GM19023 (cell line): Measurements from ENCODE around the gene CLEC4E.
"Not testable (repeated sequence)": the region's sequence is repeated elsewhere in the genome, so short reads cannot be mapped to it uniquely, and the experiment has no call there.

Experiments used
- ATAC-seq: cut with Tn5 transposase; IDR thresholded peaks from one replicate; pipeline ENCODE4 v1.9.1; 2021; ENCODE audit warnings: mild to moderate bottlenecking, moderate library complexity; ENCODE audit not compliant: unreplicated experiment

CLEC4E gene, protein sequence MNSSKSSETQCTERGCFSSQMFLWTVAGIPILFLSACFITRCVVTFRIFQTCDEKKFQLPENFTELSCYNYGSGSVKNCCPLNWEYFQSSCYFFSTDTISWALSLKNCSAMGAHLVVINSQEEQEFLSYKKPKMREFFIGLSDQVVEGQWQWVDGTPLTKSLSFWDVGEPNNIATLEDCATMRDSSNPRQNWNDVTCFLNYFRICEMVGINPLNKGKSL

DNA sequence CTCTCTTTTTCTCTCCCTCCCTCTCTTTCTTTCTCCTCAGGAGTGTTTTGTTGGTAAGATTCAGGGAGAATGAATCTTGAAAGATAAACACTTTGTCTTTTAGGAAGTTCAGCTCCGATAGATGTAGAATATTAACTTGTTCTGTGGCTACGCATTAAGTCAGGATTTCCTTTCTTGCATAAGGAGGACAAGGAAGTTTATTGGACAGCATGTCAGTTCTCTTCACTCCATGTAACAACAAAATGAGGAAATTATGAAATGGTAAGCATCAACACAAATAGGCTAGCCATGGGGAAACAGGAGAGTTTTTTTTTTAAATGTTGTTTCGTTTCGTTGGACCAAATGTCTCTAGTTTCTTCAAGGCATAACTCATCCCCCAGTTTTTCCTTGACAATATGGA, at the start of gene CLEC4E:
TSS of gene CLEC4E (minus strand) at position 75 of the 400 bp plus-strand sequence. CDS start 108 bp downstream, outside the sequence.
- ATAC-seq = not testable (repeated sequence)

DNA sequence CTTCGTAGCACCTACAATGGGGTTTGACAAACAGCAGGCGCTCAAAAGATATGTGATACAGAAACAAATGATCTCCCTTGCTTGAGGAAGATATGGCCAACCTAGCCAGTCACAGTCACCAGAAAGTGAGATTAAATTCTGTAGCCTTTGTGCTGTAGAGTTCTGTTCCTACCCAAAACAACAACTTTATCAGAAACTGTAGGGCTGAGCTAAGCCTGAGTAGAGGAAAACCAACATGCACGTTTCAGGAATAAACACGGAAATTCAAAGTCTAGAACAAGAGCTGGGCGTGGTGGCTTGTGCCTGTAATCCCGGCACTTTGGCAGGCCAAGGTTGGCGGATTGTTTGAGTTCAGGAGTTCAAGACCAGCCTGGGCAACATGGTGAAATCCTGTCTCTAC, 49.0 kb upstream of the CLEC4E start:
- ATAC-seq = no peak

DNA sequence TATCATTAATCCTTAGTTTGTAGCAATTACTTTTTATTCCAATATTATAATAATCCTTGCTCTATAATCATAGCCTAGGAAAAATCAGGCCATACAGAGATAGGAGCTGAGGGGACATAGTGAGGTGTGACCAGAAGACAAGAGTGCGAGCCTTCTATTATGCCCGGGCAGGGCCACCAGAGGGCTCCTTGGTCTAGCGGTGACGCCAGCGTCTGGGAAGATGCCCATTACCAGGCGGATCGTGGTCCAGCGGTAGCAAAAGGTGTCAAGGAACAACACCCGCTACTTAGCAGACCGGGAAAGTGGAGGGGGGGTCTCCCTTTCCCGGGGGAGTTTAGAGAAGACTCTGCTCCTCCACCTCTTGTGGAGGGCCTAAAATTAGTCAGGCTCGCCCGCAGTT, 43.8 kb upstream of the CLEC4E start:
- ATAC-seq = not testable (repeated sequence)

DNA sequence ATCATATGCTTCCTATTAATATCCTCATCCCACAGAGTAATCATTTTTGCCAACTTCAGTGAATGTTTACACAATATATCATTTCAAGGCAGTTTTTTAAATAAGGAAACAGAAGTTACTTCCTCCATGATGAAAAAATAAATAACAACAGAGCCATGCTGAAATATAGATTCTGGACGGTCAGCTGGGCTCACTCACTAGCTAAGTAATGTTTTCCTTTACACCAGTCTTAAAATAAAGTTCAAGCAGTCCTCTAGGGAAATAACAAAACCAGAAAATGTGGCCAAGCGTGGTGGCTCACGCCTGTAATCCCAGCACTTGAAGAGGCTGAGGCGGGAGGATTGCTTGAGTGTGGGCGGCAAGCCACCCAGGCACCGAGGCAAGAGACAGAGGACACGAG, 43.3 kb upstream of the CLEC4E start:
- ATAC-seq = no peak

DNA sequence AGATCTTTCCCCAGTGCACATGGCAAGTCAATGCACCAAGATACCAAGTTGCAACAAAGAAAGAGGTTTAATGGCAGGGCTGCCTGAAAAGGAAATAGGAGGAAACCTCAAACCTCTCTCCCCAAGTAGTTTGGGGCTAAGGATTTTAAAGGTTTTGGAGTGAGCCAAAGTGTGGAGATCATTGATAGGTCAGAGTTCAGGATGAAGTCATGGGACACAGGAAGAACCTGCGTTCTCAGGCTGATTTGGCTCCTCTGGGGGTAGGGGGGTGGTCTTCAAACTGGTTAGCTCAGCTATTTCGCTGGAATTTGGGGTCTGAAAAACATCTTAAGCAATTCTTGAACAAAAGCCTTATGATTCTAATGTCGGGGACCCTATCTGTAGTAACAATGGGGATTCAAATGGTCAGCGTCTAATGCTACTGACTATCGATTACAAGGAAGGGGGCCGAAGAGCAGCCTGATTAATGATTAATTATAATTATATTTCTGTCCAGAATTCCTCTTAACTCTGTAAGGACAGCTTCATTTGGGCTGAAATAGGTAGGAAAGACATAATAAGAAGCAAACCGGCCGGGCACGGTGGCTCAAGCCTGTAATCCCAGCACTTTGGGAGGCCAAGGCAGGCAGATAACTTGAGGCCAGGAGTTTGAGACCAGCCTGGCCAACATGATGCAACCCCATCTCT, 40.5 kb upstream of the CLEC4E start:
- ATAC-seq = no peak

DNA sequence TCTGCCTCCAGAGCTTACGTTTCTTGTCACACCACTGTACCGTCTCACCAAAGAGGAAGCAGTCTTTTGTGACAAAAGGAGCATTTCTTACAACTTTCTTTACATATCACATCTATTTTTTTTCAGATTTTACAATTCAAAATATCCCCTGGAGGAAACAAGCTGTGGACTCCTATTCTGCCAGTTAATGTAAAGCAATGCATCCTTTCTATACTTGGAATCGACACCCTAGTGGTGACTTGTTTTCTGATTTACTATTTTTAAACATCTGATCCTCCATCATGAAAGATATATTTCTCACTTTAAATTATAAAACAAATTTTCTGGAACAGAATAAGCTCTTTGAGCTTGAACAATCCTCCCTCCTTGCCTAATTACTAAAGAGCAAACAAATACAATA, 37.2 kb upstream of the CLEC4E start:
- no peak for ATAC-seq

DNA sequence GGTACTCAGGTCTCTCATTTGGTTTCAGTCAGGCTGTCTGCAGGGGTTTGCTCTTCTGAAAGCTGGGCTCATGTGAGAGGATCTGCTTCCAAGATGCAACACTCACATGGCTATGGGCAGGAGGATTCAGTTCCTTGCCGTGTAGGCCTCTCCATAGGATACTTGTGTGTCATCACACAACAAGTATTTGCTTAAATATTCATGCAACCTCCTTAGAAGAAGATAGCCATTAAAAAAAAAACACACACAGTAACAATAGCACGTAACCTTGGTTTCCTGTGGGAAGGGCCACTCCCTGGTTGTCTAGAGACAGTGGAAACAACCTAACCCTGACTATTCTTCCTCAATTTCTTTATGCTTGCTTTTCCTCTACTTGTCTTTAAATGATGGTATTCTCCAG, 31.8 kb upstream of the CLEC4E start:
- ATAC-seq = no peak

DNA sequence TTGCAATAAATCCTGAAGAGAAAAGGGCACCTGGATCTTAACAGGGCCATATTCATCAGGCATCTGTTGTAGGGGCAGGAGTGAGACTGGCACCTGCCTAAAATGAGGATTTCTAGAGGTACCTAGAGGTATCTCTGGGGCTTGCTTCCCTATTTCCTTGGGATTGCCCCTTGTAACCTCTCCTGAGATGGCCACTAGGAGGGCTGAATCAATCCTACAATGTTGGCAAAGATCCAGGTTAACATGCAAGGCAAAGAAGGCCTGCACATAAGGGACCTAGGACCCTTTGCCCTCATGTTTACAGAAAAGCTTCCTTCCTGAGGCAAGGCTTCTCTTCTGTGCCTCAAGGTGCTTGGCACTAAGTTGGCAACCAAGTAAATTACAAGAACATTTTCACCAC, 25.8 kb upstream of the CLEC4E start:
- no peak for ATAC-seq

DNA sequence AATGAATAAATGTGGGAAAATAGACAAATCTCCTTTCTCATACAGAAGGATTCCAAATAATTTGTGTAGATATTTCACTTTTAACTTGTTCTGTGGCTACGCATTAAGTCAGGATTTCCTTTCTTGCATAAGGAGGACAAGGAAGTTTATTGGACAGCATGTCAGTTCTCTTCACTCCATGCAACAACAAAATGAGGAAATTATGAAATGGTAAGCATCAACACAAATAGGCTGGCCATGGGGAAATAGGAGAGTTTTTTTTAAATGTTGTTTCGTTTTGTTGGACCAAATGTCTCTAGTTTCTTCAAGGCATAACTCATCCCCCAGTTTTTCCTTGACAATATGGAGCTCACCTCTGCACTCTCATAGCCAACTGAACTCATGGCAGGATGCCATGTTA, 25.3 kb upstream of the CLEC4E start:
- not testable (repeated sequence) for ATAC-seq

DNA sequence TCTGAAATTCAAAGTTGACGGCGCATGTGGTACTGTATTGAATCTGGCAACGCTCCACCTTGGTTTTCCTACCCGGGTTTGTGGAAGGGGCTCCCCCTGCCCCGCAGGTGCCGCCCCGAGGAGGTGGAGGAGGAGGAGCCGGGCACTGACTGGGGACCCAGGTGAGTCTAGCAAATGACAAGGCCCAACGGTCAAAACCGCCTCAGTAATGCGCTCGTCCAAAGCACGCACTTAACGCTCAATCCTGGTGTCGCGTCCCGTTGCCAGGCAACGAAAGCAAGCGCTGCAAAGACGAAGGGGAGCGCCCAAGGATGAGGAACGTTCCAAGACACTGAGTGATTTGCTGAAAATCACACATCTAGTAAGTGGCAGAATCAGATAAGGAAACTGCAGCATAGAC, 24.0 kb upstream of the CLEC4E start:
- no peak for ATAC-seq

DNA sequence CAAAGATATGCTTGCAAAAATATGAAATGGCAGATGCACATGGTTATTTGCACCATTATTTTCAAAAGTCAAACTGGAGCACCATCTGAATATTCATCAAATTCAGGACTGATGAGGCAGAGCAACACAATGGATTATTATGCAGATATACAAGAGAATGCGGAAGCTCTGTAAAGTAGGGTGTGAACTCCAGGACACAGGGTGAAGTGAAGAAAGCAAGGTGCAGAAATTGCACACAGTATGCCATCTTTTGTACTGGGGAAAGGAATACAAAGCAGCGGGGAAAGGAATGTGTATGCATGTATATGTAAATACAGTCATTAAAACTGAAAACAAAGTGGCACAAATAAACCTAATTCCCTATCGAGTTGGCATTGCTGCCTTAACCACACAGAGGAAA, 22.7 kb upstream of the CLEC4E start:
- no peak for ATAC-seq

DNA sequence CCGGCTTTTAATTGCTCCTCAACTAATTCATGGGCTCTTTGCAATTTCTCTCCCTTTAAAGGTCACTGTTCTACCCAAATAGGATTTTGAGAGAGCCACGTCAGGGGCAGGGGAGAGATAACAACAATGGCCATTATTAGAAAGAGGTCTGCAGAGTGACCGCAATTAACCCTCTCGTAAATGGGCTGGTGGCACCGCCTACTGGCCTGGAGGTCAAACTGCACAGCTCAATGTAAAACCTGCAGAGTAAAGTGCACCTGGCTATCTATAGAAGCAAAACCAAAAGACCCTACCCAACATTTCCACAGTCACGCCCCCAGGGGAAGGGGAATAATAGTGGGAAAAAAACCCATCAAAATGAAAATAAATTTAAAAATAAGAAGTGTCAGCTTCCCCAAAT, 21.6 kb upstream of the CLEC4E start:
- ATAC-seq = no peak

DNA sequence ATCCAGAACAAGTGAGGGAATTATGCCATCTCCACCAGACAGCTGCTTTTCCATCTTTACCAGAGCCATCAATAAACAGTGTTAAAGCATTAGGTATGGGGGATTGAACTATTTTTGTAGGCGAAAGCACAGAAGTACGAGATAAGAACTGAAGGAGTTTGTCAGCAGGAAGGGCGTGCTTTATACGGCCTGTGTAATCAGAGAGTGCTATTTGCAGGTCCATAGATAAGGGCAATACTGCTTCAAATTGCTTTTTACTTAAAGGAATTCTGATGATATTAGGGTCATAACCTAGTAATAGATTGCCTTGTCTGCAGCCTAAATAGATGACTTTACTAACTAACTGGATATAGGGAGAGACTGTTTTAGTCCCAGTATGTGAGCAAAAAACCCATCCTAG, 20.3 kb upstream of the CLEC4E start:
- ATAC-seq = no peak

DNA sequence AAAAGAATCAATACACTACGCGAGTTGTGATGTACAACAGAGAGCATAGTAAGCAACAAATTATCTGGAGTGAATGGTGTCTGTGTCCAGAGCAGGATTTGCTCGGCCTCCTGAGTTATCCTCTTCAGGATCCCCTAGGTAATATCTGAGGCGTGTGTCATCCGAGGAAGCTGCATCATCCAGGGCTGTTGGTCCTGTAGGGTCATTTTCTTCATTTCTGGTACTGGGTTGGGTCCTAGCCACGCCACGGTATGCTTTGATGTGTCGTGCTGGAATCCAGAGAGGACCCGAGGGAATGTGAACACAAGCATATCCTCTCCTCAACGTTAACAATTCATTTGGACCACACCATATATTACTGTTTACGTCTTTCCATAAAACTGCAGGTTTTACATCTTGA, 19.0 kb upstream of the CLEC4E start:
- no peak for ATAC-seq

DNA sequence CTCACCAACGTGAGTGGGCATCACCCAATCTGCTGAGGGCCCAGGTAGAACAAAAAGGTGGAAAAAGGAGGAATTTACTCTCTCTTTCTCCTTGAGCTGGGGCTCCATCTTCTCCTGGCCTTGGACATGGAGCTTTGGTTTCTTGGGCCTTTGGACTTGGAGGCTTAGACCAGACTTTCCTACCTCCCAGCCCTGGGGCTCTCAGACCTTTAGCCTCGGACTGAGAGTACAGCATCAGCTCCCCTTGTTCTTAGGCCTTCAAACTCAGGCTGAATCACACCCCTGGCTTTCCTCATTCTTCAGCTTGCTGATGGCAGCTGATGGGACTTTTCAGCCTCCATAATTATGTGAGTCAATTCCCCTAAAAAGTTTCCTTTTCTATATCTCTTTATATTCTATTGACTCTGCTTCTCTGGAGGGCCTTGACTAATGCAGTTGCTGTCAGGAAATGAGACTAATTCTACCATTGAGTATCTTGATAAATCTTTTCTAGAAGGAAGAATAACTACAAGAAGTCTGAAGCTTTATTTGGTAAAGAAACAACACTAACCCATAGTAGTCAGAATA, 15.9 kb upstream of the CLEC4E start:
- ATAC-seq = no peak

DNA sequence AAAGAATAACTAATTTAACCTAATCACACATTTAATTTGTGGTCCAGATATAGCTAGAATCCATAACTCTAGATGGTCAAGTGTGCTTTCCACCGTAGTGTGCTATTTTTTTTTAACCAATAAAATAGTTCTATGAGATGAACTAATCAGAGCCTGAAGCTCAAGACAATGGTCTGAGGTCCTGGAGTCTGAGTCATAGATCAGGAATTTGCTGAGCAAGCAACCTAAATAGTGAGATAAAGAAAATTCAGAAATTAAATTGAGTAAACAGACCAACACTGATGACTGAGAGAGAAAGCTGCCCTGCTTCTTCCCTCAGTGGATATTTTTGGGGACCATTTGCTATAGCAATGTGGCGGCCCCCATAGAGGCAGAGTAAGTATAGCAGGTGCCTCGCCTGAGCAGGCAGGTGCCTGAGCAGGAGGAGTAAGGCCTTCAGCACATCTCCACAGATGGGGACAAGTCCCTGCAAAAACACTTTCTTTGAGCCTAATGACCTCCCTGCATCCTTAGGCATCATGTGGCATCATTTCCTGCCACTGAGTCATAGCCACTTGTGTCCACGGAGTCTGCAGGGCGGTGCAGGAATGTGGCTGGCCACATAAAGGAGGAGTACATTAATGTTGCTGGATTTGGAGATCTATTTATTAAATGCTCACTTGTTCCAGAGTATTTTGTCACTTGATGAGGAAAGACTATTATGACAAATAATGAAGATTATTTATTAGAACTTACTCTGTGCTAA, 13.9 kb upstream of the CLEC4E start:
- no peak for ATAC-seq

DNA sequence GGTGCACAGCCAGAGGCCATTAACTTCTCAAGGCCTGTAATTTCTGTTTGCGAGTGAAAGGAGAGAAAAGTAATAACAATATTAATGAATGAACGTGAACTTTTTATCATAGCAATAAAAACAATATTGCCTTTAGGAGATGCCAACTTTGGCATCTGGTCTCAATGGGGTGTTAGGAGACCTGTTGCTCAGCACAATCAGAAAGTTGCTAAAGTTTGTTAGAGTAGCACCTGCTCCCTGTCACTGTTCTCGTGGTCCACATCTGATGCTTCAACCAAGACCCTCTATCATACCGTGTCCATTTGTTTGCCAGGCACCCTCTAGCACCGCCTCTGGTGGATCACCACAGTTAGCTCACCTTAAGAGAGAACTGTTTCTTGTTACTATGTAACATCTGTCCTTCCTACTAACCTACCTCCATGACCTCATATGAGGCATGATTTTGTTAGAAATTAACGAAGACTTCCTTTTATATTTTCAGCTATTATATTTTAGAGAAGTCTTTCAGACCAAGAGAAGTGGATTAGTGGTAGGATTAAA, 12.5 kb upstream of the CLEC4E start:
- no peak for ATAC-seq

DNA sequence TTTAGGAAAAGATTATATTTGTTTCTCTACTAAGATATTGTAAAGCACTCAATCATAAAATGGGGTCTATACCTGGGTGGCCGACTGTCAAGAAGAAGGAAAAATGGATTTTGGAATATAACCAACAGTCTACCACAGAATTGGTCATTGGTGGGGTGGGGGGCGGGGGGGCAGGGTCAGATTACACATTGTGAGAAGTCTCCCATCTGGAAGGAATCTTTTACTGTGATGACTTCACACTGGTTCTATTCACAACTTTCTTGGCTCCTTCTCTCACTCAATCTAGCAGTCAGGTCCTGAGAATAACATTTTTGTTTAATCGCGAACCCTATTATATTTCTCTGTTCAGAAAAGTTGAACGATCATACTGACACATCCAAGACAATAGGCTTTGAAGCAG, 8.7 kb upstream of the CLEC4E start:
- ATAC-seq = no peak

DNA sequence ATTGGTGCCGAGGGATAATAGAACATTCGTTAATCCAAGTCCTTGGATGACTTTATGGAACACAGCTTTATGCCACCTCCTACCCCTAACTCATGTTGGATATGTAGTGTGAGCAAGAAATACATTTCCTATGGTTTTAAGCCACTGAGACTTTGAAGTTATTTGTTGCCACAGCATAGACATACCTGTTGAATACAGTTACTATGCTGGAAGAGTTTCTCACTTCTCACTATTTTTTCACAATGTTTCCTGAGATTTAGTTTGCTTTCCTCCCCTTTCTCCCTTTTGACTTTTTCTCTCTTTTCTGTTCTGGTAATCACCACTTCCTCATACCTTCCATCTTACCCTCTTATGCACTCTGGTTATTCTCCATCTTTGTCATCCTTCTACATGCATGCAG, 7.5 kb upstream of the CLEC4E start:
- ATAC-seq = no peak

DNA sequence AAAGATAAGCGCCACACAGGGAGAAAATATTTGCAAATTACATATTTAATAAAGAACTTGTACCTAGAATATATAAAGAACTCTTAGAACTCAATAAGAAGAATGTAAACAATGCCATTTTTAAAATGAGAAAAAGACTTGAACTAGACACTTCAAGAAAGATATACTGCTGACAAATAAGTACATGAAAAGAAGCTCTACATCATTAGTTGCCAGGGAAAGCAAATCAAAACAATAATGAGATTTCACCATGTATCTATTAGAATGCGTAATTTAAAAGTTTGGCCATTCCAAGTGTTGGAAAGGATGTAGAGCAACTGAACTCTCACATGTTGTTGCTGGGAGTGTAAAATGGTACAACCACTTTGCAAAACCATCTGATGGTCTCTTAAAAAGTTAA, 6.9 kb upstream of the CLEC4E start:
- no peak for ATAC-seq

DNA sequence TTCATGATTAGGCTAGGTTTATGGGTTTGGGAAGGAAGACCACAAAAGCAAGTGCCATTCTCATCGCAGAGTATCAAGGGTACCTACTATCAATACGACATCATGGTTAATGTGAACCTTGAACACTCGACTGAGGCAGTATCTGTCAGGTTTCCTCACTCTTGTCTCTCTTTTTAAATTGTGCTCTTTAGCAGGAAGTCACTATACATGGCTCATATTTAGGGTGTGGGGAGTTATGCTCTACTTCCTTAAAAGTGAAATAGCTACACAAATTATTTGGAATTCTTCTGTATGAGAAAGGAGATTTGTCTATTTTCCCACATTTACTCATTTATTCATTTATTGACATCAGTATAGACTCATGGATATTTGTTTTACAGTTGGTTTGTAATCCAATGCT, 5.9 kb upstream of the CLEC4E start:
- ATAC-seq = no peak

DNA sequence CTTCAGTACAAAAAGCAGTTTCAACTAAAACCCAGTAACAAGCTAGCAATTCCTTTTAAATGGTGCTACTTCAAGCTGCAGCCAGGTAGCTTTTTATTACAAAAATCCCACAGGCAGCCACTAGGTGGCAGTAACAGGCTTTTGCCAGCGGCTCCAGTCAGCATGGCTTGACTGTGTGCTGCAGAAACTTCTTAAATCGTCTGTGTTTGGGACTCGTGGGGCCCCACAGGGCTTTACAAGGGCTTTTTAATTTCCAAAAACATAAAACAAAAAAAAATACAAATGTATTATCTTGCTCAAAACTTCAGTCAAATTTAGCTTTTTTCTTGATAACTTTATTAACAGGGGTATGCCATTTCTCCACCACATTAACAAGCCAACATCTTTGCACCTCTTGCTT, 3.6 kb upstream of the CLEC4E start:
- ATAC-seq = no peak
